ENCODE measurements around the gene RAD23A.

DNA sequence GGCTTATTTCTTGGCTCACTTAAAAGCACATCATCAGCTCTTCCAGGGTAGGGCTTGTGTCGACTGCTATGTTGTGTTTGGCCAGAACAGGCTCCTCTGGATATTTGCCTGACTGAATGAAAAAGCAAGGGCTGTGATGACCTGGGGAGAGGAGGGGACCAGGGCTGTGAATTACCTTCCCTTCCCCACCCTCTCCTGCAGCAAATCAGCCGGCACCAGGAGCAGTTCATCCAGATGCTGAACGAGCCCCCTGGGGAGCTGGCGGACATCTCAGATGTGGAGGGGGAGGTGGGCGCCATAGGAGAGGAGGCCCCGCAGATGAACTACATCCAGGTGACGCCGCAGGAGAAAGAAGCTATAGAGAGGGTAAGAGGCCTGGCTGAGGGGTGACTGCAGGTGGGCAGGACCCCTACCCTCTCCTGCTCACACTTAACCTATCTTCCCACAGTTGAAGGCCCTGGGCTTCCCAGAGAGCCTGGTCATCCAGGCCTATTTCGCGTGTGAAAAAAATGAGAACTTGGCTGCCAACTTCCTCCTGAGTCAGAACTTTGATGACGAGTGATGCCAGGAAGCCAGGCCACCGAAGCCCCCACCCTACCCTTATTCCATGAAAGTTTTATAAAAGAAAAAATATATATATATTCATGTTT, 7.0 kb downstream of the RAD23A start:
- TF ChIP-seq, protein P1, sequence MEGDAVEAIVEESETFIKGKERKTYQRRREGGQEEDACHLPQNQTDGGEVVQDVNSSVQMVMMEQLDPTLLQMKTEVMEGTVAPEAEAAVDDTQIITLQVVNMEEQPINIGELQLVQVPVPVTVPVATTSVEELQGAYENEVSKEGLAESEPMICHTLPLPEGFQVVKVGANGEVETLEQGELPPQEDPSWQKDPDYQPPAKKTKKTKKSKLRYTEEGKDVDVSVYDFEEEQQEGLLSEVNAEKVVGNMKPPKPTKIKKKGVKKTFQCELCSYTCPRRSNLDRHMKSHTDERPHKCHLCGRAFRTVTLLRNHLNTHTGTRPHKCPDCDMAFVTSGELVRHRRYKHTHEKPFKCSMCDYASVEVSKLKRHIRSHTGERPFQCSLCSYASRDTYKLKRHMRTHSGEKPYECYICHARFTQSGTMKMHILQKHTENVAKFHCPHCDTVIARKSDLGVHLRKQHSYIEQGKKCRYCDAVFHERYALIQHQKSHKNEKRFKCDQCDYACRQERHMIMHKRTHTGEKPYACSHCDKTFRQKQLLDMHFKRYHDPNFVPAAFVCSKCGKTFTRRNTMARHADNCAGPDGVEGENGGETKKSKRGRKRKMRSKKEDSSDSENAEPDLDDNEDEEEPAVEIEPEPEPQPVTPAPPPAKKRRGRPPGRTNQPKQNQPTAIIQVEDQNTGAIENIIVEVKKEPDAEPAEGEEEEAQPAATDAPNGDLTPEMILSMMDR (conservative IDR thresholded peaks at IDR 0.05; ENCODE audit: low read depth, low read length): no peak
- peak; percentile 48; the same call in 1 of the 2 replicates for TF ChIP-seq MAZ (IDR thresholded peaks at IDR 0.05; ENCODE audit: borderline replicate concordance, low read depth, low read length)
- no peak for TF ChIP-seq RAD21 (IDR thresholded peaks at IDR 0.05; ENCODE audit: low read length)
- TF ChIP-seq BHLHE40 (IDR thresholded peaks at IDR 0.05; ENCODE audit: low read depth, low read length): no peak
- peak; percentile 42; the same call in 1 of the 2 replicates for TF ChIP-seq NFE2L2 (IDR thresholded peaks at IDR 0.05; ENCODE audit: low read depth, low read length)
- TF ChIP-seq CHD1 (IDR thresholded peaks at IDR 0.05; ENCODE audit: low read depth, low read length): no peak
- TF ChIP-seq POLR2A (IDR thresholded peaks at IDR 0.05; ENCODE audit: low read depth, low read length): no peak
- no peak for TF ChIP-seq MXI1 (IDR thresholded peaks at IDR 0.05; ENCODE audit: borderline replicate concordance, low read depth, low read length)
- TF ChIP-seq FOS (IDR thresholded peaks at IDR 0.05; ENCODE audit: low read depth, low read length): peak; percentile 35; the same call in 1 of the 2 replicates
- TF ChIP-seq SMC3 (IDR thresholded peaks at IDR 0.05; ENCODE audit: low read depth, low read length): no peak
- no peak for TF ChIP-seq MAFK (IDR thresholded peaks at IDR 0.05; ENCODE audit: low read depth, low read length)

Data from IMR-90 (cell line).